DND-41 (cell line): ENCODE results near the gene TET1.

Experiments used
- CTCF ChIP-seq: IDR thresholded peaks from 2 replicates; pipeline ENCODE4 v1.5.1; 2012; ENCODE audit warnings: borderline replicate concordance, low read length, moderate library complexity, mild to moderate bottlenecking; ENCODE audit not compliant: poor library complexity, severe bottlenecking; ENCODE audit errors: extremely low read depth
- EZH2 ChIP-seq: IDR thresholded peaks from 3 replicates; pipeline ENCODE4 v1.6.1; 2012; ENCODE audit warnings: borderline replicate concordance, low read depth, mild to moderate bottlenecking, moderate library complexity, low read length, inconsistent platforms; ENCODE audit not compliant: severe bottlenecking

- TF ChIP-seq CTCF, result no peak
- no peak for TF ChIP-seq EZH2
These were observed 34.3 kb downstream of the TET1 start for GRCh38 chr10:68594405-68594804.
